GM18519 (cell line): ENCODE measurements around the gene EXTL2.
"Not testable (repeated sequence)": the region's sequence is repeated elsewhere in the genome, so short reads cannot be mapped to it uniquely, and the experiment has no call there.

Source experiments
- ATAC-seq: cut with Tn5 transposase; IDR thresholded peaks from one replicate; pipeline ENCODE4 v1.9.1; 2021; ENCODE audit warnings: mild to moderate bottlenecking, moderate library complexity; ENCODE audit not compliant: unreplicated experiment, low FRiP score

EXTL2 gene

DNA sequence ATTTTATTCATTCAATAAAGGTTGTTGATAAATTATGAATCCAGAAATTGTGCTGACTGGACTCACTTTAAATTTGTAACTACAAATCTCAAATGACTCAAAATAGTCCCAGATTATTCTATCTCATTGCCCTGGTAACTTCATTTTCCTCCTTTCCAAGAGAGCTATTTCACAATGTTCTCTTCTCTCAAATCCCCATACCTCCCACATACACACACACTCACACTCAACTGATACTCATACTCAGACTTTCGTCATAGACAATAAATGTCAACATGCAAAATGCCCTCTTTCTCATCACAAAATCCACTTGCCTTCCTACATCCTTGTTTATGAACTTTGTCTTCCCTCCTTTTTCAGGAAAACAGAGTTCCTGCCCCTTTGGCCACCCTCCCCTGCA, 33.3 kb downstream of the EXTL2 start:
- no peak for ATAC-seq

DNA sequence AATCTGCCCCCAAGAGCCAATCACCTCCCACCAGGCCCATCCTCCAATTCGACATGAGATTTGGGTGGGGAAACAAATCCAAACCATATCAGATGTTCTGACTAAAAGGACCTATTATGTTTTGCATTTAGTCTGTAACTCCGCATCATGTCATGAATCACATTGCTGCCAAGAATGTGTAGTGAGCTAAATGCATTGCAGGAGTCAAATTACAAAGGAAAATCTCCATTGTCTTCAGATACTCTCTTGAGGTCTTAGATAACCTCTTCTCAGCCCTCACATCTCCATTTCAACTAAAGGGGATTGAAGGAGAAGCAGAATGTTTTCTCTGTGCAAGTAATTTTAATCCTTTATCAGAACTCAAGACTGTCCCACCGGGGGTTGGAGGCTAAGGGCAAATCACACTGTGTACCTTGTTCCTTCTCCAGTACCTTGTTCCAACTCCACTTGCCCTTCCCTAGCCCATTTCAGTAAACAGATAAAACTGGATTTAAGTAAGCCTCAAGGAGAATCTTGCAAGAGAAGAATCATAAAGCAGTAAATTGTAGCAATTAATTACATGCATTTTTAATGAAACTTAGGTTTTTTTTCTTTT, 34.1 kb downstream of the EXTL2 start:
- ATAC-seq: no peak

DNA sequence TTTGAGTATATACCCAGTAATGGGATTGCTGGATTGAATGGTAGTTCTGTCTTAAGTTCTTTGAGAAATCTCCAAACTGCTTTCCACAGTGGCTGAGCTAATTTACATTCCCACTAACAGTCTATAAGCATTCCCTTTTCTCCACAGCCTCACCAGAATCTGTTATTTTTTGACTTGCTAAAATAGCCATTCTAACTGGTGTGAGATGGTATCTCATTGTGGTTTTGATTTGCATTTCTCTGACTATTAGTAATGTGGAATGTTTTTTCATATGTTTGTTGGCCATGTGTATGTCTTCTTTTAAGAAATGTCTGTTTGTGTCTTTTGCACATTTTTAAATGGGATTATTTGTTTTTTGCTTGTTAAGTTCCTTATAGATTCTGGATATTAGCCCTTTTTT, 39.5 kb downstream of the EXTL2 start:
- ATAC-seq: not testable (repeated sequence)

- no peak for ATAC-seq
Measured at GRCh38 chr1:100852976-100853375, 41.7 kb downstream of the EXTL2 start.

- no peak for ATAC-seq
Measured at GRCh38 chr1:100851726-100852125, 42.9 kb downstream of the EXTL2 start.

DNA sequence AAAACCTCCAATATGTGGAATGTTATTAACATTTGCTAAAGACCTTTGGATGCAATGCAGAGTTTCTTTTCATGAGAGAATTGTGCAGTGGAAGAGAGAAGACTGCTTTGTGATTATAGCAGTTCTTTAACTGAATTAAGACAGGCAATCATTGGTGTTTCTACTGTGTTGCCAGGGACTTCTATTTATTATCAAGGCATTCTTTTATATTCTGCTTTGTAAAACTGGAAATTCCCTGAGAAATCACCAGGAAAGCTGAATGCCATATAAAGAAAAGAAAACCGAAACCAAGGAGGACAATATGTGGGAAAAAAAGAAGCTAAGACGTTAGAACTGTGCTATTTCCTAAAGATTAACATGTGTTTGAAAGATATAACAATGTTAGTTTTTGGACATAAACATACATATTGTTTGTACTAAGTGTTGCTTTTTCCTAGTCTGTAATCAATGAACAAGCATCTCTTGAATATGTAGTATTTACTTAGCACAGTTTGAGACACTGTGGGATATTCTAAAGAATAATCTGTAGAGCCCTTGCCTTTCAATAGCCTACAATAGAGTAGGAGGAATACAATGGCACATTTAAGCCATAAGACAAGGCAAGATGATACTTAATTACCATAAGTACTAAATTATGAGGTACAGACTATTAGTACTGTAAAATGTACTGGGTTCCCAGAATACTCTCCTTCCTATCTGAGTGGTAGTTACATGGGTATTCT, 47.1 kb downstream of the EXTL2 start:
- ATAC-seq: no peak

- not testable (repeated sequence) for ATAC-seq
Measured at GRCh38 chr1:100843160-100843559, 51.5 kb downstream of the EXTL2 start.

DNA sequence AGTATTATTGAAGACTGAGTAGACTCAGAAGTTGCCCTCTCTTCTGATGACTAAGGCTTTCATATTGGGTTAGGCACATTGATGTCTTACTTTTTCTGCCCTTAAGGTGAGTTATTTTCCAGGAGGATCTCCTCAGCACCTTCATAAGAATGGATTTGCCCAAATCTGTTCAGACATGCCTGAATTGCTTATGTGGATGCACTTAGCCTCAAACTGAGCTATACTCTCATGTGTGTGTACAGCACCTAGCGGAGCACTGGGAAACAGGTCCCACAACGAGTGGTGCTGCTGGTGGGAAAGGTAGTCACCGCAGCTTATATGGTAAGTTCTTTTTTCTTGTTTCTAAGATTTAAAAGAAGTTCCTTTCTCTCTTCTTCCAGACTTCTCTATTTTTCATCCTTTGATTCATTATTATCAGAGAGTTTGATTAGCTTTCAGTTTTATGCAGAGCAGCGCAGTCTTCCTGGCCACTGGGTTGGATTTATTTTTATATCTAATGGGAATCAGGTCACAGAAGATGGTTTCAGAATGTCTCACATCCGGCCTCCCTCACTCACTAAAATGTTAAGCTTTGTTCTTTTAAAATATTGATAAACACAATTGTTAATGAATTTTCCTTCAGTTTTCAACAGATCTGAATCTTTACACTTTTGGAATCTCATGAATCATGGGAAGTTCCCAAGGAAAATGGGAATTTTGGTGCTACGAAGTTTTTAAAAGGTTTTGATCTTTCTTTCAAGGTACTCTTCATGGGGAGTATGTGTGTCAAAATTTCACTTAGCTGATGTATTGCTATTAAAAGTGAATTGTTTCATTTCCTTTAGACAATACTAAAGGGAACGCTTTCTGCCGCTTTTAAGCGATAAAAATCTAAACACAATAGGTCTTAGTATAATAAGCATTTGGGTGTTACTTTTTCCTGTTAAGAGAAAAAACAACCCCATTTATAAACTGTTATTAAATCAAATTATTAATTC, 58.5 kb downstream of the EXTL2 start:
- ATAC-seq: no peak

- no peak for ATAC-seq
Measured at GRCh38 chr1:100834777-100835660, 59.6 kb downstream of the EXTL2 start.

DNA sequence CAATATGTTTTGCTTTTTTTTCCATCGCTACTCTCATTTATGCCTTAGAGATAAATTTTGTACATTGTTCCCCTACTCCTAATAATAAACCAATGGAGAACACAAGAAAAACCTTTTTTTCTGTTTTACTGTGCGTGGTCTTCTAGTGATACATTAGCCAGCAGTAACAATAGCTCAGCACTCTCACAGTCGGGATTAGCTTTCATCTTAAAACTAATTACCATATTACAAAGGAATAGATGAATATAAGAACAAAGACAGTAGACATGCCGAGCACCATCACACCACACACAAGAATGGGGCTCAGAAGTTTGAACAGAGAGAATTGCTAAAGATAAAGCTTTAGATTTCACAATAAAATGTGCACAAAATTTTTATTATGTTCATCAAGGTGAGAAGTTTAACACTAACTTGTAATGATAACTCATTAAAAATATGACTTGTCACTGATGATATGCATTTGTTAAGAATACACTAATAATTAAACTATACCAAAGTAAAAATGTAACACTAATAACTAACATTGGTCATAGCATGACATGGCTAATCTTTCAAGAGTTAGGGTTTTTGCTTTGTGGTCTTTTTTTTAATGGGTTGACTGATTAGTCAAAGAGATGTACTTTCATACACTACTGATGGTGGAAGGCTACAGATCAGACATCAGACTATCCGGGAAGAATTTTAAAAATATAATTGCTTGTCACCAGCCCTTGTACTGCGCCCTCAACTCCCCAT, 61.8 kb downstream of the EXTL2 start:
- ATAC-seq: no peak

DNA sequence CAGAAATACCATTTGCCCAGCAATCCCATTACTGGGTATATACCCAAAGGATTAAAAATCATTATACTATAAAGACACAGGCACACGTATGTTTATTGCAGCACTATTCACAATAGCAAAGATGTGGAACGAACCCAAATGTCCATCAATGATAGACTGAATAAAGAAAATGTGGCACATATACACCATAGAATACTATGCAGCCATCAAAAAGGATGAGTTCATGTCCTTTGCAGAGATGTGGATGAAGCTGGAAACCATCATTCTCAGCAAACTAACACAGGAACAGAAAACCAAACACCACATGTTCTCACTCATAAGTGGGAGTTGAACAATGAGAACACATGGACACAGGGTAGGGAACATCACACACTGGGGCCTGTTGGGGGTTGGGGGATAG, 69.0 kb downstream of the EXTL2 start:
- ATAC-seq: not testable (repeated sequence)
